HG03095 (cell line): Measurements from ENCODE around the gene AKR7A2.

ENCODE experiments used
- ATAC-seq: cut with Tn5 transposase; IDR thresholded peaks from one replicate; pipeline ENCODE4 v1.9.1; 2021; ENCODE audit warnings: moderate library complexity; ENCODE audit not compliant: unreplicated experiment

AKR7A2 gene

DNA sequence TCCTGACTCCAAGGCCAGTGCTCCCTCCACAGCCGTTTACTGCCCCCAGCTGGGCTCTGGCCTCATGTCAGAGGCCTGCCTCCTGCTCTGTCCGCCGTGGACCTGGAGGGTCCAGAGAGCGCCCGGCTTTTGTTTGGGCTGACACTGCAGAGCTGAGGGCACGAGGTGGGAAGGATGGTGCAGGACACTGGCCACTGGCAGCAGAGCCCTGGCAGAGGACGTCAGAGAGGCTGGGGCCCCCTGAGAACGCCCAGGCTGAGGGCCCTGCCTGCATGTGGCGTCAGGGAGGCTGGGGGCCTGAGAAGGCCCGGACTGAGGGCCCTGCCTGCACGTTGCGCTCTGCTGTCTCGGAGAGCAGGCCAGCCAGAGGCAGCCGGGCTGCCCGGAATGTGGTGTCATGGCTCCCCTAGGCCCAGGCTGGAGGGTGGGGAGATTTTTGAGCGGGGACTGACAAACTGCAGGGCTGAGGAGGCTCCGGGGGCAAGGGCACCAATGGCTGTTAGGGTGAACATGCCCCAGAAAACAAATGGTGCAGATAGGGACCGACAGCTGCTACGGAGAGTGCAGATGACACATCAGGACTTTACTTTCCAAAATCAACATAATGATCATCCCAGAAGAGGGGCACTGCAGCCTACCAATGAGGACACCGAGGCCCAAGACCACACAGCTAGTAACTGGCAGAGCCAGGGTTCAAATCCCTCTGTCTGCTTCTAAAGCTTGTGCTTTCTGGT, 31.8 kb upstream of the AKR7A2 start:
- no peak for ATAC-seq

DNA sequence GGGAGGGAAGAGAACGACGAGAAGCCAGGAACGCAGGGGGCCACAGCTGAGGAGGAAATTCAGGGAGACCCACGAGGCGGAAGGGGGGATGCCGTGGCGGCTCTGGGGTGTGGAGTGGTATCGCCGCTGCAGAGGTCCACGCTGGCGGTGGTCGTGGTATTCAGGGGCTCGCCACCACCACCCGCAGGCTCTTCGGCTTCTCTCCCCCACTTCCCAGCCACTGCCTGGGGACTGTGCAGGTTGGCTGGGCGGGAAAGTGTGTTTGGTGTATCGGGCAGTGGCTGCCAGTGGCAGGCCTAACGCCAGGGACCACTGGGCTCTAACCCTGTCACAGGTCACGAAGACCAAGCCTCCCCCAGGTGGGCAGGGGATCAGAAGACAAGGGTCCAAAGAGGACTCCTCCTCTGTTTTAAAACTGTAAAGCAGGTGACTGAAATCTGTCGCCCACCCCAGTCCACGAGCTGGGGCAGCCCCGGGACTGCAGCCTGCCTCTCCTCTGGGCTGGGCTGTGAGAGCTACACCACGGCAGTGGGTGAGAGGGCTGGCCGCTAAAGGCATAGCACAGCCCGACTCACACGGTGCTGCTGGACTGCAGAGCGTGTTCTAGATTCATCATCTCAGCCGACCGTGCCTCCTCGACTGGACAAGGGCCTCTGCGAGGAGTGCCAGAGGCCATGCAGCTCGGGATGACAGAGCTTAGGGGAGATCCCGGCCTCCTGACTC, 31.1 kb upstream of the AKR7A2 start:
- no peak for ATAC-seq

DNA sequence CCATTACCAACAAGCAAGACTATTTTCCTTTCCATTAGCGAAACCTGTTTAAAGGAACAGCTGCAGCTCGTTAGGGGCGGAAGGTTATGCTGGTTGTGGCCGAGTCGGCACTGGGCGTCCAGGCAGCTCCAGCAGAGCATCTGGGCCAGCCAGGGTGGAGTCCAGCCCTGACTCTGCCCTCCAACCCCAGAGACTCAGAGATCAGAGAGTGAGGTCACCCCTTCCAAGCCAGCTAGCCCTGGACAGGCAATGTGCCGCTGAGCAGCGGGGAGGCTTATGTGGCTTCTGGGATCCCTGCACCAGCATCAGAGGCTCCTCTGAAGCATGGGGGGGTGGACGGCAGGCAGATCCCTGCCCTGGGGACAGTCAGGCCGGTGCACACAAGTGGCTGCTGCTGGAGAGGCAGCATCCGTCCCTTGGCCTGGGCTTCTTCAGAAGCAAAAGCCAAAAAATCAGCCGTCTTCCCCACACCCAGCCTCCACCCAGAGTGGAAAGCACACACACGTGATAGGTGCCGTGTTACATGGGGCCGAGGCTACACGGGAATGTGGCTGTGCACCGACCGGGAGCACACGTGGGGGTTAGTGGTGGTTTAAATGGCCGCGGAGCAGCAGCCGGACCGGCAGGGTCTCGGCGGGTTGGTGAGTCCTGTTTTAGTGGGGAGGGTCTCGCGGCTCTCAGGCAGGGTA, 30.3 kb upstream of the AKR7A2 start:
- no peak for ATAC-seq

DNA sequence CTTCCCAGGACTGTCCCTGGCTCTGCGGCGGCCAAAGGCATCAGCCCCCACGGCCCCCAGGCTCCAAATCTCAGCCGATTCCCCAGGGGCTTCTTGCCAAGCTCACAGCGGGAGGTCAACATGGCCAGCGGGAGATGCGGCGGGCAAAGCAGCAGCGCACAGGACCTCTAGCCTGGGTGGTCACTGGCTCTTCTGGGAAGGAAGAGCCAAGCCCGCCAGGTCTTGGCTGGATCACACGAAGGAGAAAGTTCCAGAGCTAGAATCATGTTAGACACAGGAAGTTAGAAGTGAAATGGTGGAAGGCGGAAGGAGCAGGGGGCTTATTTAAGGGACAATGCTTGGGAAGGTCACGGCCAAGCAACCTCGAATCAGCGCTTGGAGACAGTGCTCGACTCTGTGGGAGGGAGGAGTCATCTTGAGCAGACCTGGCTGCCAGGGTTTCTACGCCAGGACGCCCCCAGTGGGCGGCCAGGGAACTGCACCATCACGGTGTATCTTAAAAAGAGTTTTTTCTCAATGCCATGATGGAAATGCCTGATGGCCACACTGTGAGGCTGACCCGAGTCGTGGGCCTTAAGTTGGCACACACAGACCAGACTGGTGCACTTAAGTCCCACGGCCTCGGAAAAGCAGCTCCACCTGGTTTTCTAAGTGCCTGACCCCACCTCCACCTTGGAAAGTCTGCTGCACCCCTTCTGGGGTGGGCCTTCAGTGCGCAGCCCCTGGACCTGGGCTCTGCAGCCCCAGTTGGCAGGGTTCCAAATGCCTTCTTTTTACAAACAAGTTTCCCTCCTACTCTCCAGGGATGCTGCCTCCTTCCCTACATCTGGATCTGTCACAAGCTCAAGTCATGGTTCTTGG, 29.5 kb upstream of the AKR7A2 start:
- ATAC-seq = no peak

DNA sequence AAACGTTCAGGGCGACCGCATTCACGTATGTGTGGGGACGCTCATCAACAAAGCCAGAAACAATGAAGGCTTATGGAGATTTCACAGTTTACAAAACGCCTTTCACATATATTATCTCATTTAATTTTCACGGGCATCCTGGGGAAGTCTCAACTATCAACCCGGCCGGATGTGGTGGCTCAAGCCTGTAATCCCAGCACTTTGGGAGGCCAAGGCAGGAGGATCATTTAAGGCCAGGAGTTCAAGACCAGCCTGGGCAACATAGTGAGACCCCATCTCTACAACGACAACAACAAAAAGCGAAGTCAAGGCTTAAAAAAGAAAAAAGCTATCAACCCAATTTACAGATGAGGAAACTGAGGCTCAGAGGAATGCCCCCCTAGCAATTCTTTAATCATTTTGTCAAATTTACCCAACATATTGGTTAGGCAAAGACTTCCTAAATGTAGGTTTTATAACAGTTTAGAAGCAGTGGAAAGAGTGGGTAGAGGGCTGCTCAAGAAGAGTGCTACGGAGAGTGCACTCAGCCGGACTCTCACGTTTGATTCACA, 28.5 kb upstream of the AKR7A2 start:
- ATAC-seq = no peak

DNA sequence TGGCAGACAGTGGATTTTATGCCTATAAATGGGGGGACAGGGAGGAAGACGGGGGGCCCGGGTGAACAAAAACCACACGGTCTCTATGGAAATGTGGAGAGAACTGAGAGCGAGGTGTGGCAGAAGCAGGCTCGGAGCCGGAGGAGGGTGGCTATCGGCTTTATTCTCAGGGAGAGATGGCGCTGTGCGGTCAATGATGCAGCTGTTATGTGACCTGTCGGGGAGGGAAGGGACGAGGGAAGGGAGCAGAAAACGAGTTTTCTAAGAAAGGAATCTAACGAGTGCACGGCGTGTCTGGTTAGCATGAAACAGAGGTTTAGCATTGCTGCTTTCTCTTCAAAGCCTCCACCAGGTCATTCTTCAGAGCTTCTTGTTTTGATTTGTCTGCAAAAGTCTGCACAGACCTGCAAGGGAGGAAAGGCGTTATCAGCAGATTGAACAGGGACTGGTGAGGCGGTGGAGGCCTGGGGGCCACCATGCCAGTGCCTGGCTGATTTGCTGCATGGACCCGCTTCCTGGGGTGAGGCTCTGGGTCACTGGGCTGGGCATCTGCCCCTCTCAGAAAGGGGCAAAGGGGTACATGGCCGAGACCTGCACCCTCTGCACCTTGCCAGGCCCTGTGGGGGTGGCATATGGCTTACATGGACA, 27.4 kb upstream of the AKR7A2 start:
- ATAC-seq = no peak

DNA sequence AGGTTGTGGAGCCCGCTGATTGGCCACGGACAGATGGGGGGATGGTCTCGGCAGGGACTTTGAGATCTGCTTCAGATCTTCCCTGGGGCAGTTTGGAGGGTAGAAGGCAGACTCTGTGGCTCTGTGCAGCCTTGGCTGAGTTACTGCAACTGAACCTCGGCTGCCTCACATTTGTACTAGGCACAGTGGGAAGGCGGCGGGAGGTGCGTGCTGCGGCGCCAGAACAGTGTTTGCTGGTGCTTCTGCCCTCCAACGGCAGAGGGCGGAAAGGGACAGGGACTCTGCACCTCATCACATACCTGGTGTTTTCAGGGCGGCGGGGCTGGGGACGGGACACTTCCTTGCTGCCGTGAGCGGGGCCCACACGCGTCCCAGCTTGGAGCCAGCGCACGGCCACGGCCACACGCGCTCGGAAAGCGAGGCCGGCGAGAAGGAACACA, 26.4 kb upstream of the AKR7A2 start:
- ATAC-seq = no peak

DNA sequence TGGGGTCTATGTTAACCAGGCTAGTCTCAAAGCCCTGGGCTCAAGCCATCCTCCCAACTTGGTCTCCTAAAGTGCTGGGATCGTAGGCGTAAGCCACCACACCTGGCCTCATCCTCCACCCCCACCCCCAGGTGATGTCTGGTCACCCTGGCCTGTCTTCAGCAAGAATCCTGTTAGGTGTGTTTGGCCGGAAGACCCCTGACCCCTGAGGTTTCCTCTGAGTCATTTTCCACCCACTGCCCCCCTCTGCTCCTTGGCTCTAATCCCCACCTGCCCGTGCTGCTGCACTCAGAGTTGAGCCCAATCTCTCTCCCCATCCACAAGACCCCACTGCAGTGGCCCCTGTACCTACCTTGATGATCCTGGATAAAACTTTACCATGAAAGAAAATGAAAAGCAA, 25.3 kb upstream of the AKR7A2 start:
- no peak for ATAC-seq

DNA sequence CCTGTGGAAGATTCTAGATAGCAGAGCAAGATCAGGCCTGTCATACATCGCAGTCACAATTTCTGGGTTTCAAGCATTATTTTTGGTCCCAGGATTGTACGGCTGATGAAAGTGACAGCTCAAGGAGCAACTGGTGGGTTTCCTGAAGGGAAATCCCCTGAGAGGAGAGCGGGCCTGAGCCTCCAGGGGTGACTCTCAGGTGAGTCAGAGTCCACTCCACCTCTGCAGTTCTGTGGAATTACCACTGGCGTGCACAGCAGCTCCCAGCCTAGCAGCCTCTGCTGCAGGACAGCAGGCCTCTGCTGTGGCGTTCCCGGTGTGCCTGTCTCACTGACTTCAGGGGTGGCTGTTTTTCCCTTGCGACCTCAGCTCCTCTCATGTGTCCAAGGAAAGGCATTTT, 24.6 kb upstream of the AKR7A2 start:
- ATAC-seq = no peak

DNA sequence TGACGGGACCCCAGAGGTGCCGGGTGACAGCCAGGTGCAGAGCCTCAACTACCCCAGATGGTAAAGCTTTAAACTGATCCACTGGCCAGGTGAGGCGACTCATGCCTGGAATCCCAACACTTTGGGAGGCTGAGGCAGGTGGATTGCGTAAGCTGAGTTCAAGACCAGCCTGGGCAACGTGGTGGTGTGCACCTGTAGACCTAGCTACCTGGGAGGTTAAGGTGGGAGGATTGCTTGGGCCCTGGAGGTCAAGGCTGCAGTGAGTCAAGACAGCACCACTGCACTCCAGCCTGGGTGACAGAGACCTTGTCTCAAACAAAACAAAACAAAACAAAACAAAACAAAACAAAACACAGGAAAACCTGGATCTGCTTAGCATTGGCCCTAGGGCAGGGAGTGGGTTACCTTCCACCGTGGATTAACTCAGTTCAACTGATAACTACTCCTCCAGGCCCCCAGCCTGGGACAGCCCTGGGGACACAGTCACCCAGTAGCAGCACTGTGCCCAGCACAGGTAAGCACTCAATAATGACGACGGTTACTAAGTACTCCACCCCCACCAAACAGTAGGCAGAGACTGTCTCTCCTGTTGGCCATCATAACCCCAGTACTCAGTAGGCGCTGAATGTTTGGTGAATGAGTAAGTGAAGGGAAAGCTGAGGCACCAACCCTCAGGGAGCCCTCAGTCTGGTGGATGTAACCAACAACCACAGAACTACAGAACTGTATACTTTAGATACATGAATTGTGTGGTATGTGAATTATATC, 21.8 kb upstream of the AKR7A2 start:
- ATAC-seq = no peak

DNA sequence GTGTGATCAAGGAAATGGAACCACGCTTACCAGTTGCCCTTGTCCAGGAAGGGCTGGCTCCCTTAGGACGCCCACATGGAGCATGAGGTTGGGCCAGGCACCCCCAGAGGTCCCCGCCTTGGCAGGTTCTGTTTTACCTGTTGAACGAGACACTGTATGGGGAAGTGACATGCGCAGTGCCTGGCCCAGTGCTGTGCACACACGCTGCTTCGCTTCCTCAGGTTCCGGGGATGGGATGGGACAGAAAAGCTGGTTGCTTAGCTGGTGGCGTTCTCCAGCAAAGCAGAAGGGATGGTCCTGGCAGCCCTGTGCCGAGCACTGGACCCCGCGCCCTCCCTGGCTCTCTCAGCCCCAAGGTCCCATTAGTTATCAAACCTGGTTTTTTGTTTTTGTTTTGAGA, 20.9 kb upstream of the AKR7A2 start:
- no peak for ATAC-seq

DNA sequence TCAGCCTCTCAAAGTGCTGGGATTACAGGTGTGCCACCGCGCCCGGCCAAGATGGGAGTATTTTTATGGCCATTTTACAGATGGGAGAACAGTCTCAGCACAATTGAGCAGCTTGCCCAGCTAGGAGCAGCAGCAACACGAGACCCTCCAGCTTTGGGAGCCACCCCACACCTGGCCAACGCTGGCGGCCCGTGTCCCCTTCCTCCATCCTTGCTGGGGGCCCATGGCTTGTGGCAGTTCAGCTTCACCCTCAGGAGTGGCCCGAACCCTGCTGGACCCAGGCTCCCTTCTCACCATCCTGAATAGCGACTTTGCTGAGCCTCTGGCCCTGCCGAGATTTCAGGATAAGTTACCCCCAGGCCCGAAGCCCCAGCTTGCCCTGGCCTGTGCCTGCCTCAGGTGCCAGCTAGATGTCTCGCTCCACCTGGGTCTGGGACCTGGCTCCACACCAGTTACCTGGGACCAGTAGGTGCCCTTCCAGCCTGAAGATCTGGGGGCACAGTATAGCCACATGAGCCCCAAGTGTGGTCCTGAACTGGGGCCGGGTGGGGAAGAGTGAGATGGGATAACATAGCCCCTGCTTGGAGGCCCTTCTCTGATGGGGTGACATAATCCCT, 19.4 kb upstream of the AKR7A2 start:
- no peak for ATAC-seq

DNA sequence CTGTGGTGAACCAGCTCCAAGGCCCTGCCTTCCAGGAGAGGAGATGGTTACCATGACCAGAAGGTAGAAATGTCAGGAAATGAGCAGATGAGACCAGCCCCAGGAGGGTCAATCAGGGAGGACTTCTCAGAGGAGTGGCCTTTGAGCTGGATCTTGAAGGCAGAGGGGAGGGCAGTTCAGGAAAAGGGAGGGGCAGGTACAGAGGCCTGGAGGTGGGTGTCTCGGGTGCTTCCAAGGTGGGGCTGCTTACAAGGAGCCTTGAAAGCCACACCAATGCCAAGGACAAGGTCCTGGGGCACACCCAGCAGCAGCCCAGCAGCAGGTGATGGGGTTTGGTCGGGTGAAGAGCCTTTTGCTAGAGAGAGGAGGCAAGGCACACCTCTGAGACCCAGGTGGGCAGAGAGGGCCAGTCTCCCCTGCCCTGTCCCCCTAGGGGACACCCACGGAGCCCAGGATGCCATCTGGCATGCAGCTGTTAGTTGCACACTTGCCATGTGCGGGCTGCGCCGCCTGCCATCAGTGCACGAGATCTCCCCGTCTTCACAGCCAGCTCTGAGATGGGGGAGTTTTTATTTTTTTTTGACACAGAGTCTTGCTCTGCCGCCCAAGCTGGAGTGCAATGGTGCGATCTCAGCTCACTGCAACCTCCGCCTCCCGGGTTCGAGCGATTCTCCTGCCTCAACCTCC, 18.6 kb upstream of the AKR7A2 start:
- ATAC-seq = no peak

DNA sequence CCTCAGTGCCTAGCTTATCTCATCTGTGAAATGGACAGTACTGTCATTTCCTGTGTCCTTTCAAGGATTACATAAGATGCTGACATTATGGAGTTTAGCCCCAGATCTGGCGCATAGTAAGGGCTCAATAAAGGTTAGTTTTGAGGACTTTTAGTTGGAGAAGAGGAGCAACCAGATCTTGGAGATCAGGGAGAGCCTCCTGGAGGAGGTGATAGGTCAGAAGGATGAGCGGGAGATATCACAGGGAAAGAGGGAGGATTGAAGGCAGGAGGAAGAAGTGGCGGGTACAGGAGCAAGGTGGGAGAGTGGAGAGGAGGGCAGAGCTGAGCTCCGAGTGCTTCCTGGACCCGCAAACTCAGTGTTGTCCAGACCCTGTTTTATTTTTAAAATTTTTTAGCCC, 17.7 kb upstream of the AKR7A2 start:
- no peak for ATAC-seq

DNA sequence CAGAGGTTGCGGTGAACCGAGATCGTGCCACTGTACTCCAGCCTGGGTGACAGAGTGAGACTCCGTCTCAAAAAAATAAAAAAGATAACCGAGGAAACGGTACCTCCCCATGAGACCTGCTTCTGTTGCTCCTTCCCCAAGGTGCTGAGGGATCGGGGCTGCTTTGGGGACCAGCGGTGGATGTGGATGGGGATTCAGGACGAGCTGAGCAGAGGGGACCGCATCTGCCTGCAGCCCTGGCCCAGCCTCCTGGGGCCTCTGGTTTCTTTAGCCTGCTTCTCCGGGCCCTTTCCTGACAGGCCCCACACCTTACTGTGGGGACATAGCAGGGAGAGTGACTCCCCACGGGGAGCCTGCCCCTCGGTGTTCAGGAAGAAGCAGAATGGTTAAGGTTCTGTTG, 17.2 kb upstream of the AKR7A2 start:
- ATAC-seq = no peak

DNA sequence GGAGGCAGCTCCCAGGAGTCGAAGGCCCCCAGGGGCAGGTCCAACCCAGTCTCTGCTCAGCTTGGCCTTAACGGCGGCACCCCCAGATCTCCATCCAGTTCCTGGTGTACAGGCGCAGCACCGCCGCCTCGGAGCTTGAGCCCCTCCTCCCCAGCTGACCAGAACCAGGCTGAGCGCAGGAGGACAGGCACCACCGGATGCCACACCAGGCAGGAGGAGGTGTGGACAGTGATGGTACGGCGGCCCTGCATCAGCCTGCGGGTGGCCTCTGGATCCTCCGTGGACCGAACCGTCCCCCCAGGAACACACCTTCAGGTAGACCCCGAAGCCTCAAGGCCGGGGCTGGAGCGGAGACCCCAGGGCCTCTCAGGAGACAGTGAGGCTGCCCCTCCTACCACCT, 16.5 kb upstream of the AKR7A2 start:
- ATAC-seq = no peak

DNA sequence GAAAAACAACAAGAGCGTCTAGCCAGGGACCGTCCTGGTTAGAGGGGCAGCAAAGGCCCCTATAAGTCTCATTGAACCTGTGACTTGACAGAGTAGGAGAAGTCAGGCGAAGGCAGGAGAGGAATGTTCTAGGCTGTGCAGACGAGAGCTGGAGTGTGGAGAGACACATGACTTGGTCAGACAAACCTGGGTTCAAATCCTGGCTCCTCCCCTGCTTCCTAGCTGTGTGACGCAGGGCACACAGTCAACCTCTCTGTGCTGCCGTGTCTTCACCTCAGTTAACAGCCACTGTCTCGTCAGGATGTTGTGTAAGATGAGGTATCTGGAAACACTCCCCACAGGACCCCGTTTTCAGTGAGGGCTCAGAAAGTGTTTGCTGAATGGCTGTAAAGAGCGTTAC, 15.8 kb upstream of the AKR7A2 start:
- no peak for ATAC-seq

DNA sequence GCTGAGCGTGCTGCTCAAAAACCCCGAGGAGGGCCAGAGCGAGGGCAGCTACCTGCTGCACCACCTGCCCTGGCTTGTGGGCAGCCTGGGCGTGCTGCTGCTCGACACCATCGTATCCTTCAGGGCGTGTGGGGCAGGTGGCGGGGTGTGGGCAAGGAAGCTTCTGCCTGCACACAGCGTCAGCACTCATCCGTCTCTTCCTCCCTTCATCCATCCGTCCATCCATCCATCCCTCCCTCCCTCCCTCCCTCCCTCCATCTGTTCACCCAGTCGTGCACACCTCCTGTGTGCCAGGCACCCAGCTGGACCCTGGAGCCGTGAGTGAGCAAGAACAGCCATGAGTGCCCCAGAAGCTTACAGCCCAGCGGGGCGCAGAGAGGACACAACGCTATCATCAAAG, 15.4 kb upstream of the AKR7A2 start:
- ATAC-seq = no peak

DNA sequence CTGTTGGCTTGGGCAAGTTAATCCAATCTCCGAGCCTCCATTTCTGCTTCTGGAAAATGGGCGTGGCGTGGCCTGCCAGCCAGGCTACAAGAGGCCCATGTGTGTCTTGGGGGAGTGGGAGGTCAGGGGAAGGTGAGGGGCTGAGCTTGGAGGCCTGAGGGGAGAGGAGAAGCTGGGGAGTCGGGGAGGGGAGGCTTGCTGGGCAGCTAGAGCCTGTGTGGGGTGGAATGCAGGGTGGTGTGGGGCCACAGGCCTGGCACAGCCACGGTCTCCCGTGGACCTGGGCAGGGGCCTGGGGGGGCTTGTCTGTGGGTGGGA, 14.8 kb upstream of the AKR7A2 start:
- ATAC-seq = no peak
